Urinary bladder (tissue), 4 donors: ENCODE measurements around the gene TCEAL4. TPM values are rescaled to one million over a fixed set of nuclear protein-coding genes. Genes with fewer than 3 reads are reported as not detected.

Experiments
- DNase-seq: peaks from one replicate; pipeline ENCODE4 v3.0.0-alpha.2; 2015; ENCODE audit errors: extremely low spot score
- H3K27ac ChIP-seq: one replicate; pipeline ENCODE4 v1.5.1; 2013; ENCODE audit warnings: low read depth, mild to moderate bottlenecking, moderate library complexity
- H3K36me3 ChIP-seq: one replicate; pipeline ENCODE4 v1.6.1; 2013; ENCODE audit warnings: mild to moderate bottlenecking, moderate library complexity; ENCODE audit not compliant: insufficient read depth
- H3K4me1 ChIP-seq: one replicate; pipeline ENCODE4 v1.6.1; 2013; ENCODE audit warnings: mild to moderate bottlenecking, moderate library complexity; ENCODE audit not compliant: insufficient read depth
- H3K4me3 ChIP-seq: one replicate; pipeline ENCODE4 v1.5.1; 2013; ENCODE audit warnings: low read depth, low read length
- WGBS: extraction: QIAGEN DNeasy Blood & Tissue Kit; methylation state at CpG from one replicate; pipeline ENCODE4 v1.1.7; 2013; 5-methylcytosine and 5-hydroxymethylcytosine counted together
- polyA plus RNA-seq: library from polyadenylated mRNA; stranded (reverse); fragments of 200-250 nt; gene quantifications from one replicate; pipeline ENCODE4 v1.2.3, GENCODE V29; 2013
- total RNA-seq: library from RNA; depleted of rRNA; stranded (reverse); fragments of >200 nt; gene quantifications from one replicate; pipeline ENCODE4 v1.2.3, GENCODE V29; 2014
- donor health status: healthy with polysubstance abuse.
- donor health status: healthy.

The TCEAL4 gene
- 42.0 TPM for total RNA-seq
- polyA plus RNA-seq, result 620 TPM

DNA sequence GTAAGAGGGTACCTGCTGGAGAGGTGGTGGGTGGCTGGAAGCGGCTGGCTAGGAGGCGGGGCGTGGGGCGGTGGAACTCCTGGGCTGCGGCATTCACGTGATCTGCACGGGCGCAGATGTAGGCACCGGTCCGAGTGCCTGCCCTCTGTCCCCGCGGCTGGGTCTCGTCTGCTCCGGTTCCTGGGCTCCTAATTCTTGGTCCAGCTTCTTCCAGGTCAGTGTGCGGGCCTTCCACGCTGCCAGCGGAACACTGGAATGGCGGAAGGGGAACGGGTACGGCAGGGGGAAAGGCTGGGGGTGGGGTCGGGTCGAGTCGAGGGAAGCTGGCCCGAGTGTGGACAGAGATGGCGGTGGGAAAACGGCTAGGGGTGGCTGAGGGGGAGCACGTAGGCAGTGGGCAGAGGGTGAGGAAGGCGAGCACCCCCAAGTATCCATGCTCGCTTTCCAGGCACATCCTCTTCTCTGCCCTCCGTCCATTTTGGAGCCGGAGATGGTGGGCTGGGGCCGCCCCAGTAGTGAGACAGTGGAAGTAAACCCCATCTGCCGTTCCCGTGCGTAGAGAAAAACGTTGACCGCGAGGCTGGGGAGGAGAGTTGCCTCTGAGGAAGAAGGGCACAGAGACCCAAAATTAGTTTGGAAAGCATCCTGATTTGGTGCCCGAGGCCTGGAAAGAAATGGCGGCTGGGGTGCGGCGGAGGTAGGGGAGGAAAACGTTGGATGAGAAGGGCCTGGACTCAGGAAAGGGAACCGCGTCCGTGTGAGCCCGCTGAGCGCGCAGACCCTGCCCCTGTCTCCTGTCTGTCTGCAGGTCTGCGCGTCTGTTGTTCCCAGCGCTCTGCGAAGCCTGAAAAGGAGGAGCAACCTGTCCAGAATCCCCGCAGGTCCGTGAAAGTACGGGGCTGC is at the start of gene TCEAL4:
Gene TCEAL4, plus strand, starts transcription at position 105 of the 903 bp plus-strand sequence. CDS start 1,161 bp downstream, outside the sequence.
- H3K4me1 ChIP-seq, result no peaks in the 10 kb centered on the region
- no peak for DNase-seq
- H3K4me3 ChIP-seq, result peak within 1 kb of the TSS; percentile 82
- peak within 1 kb of the TSS; percentile 88 for H3K27ac ChIP-seq
- H3K36me3 ChIP-seq, result peaks cover 3% of the 10 kb centered on the region
- 1% methylated on average over 56 of the region's 56 CpGs for WGBS

DNA sequence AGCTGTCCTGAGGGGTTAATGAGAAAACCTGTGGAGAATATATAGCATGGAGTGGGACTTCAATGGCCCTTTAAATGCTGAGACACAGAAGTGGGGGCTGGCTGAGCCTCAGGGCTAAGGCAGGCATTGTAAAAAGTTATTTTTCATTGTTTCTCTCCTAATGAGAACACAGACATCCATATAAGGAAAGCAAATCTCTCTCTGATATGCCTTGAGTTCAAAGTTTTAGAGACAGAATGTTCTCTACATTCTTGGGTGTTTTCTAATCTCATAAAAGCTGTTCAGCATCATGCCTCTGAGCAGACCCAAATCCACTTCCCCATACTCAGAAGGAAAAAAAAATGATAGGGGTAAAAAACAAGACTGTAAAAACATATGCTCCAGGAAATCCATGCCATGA is 49.2 kb upstream of the TCEAL4 start:
- Histone ChIP-seq H3K4me3 (no peak overlapping the region), H3K27ac (peak overlapping the region; percentile 73), H3K4me1 (no peaks in the 10 kb centered on the region), H3K36me3 (no peaks in the 10 kb centered on the region)
- DNase-seq, result no peak

DNA sequence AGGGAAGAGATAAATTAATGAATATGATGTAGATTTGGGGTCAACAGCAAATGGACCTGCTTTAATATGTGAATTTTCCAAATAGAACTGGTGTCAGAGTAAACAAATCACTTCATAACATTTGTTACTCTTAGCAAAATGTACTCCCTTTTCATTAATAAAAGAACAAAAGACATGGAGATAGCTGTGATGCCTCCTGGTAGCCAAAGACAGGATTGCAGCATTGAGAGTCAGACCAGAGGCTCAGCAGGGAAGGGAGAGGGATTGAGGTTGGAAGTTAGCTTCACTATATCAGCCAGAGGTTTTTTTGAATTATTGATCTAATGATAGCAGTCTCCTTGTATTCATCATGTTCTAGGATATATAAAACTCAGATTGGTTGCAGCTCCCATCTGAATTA is 48.6 kb upstream of the TCEAL4 start:
- DNase-seq, result no peak
- Histone ChIP-seq H3K36me3 (no peaks in the 10 kb centered on the region), H3K4me3 (no peak overlapping the region), H3K27ac (peak overlapping the region; percentile 73), H3K4me1 (no peaks in the 10 kb centered on the region)

DNA sequence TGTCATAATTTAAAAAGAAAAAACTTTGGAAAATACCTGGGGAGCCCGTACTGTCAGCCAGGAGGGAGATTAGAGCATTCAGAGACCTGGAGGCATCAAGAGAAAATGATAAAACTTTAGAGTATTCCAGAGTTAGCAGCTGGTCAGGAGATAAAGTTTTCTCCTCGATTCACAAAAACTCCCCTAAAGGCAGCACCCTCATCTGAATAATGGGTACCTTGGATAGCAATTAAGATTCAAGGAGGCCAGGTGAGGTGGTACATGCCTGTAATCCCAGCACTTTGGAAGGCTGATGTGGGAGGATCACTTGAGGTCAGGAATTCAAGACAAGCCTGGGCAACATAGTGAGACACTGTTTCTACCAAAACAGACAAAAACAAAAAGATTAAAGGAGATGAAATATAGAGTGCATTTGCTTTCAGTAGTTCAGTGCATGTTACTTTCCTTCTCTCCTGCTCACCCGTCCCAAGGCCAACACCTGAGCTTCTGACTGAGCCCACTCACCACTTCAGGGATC is 47.4 kb upstream of the TCEAL4 start:
- Histone ChIP-seq H3K27ac (peak overlapping the region; percentile 64), H3K36me3 (no peaks in the 10 kb centered on the region), H3K4me1 (no peaks in the 10 kb centered on the region), H3K4me3 (no peak overlapping the region)
- WGBS, result 78% methylated on average over 3 of the region's 3 CpGs
- DNase-seq, result no peak

DNA sequence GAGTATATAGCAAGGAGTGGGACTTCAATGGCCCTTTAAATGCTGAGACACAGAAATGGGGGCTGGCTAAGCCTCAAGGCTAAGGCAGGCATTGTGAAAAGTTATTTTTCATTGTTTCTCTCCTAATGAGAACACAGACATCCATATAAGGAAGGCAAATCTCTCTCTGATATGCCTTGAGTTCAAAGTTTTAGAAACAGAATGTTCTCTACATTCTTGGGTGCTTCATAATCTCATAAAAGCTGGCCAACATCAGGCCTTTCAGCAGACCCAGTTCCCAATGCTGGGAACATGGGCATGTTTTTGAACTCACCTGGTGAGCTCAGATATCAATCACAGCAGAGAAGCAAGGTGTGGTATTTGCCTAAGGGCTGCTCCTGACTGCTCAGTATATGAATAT is 46.6 kb upstream of the TCEAL4 start:
- Histone ChIP-seq H3K27ac (peak overlapping the region; percentile 43), H3K4me3 (no peak overlapping the region), H3K4me1 (no peaks in the 10 kb centered on the region), H3K36me3 (no peaks in the 10 kb centered on the region)
- no peak for DNase-seq

DNA sequence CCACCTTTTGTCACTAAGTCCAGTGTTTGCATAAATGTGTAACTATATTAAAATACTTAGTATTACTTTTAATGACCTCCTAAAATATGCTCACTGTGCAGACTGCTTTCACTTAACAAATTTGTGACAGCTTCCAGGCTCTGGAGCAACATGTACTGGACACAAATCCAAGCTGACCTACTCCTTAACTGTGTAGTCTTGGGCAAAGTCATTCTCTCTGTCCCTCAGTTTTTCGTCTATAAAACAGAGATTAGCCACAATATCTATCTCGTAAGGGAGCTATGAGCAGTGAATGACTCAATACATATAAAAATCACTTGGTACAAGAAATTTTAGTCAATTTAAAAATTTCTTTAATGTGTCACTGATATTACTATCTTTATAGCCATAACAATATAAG is 45.6 kb upstream of the TCEAL4 start:
- Histone ChIP-seq H3K4me1 (no peaks in the 10 kb centered on the region), H3K27ac (peak overlapping the region; percentile 38), H3K4me3 (no peak overlapping the region), H3K36me3 (no peaks in the 10 kb centered on the region)
- no peak for DNase-seq
- 34% methylated on average over 2 of the region's 2 CpGs for WGBS

DNA sequence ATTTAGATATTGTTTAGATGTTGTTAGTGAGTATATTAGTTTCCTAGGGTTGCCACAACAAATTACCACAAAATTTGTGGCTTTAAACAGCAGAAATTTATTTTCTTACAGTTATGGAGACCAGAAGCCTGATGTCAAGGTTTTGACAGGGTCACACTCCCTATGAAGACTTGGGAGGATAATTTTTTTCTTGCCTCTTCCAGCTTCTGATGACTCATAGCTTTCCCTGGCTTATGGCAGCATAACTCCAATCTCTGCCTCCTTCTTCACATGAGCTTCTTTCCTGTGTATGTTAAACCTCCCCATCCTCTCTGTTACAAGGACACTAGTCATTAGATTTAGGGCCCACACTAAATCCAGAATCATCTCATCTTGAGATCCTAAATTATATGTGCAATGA is 45.2 kb upstream of the TCEAL4 start:
- DNase-seq, result no peak
- Histone ChIP-seq H3K4me3 (no peak overlapping the region), H3K27ac (no peak overlapping the region), H3K36me3 (no peaks in the 10 kb centered on the region), H3K4me1 (no peaks in the 10 kb centered on the region)

DNA sequence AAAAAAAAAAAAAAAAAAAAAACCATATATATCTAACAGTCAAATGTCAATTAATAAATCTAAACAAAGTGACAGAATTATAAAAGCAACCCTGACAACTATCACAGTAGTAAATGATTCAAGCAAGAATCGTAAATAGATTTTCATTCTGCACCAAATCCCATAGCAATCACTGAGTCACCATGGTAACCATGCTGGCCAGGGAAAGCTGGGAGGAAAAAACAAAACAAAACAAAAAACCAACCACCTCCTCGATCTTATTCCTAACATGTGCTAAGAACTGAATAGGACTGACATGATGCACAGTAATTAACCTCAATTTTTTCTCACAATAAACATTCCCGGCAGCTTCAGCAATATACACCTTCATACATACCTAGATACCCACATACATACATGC is 35.4 kb upstream of the TCEAL4 start:
- no peak overlapping the region for H3K27ac ChIP-seq
- H3K36me3 ChIP-seq, result no peaks in the 10 kb centered on the region
- no peaks in the 10 kb centered on the region for H3K4me1 ChIP-seq
- no peak for DNase-seq
- WGBS, result 56% methylated on average over 3 of the region's 3 CpGs
- H3K4me3 ChIP-seq, result no peak overlapping the region

DNA sequence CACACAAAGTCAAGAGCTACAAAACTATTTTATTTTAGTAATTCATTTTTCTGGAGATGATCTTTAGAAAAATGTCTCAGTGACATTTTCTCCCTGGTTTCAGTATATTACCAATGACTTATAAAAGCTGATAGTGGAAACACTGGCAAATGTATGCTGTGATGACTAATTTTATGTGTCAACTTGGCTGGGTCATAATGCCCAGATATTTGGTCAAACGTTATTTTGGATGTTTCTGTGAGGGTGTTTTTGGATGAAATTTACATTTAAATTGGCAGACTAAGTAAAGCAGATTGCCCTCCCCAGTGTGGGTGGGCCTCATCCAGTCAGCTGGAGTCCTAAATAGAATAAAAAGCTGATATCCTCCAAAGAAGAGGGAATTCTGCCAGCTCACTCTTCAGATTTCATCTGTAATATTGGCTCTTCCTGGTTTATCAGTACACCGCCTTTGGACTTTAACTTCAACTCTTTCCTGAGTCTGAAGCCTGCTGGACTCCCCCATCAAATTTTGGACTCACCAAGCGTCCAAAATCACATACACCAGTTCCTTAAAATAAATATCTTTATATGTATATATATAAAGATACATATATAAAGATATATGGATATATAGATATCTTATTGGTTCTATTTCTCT is 34.8 kb upstream of the TCEAL4 start:
- no peaks in the 10 kb centered on the region for H3K4me1 ChIP-seq
- H3K4me3 ChIP-seq, result no peak overlapping the region
- H3K36me3 ChIP-seq, result no peaks in the 10 kb centered on the region
- no peak for DNase-seq
- 52% methylated on average over 3 of the region's 3 CpGs for WGBS
- no peak overlapping the region for H3K27ac ChIP-seq

DNA sequence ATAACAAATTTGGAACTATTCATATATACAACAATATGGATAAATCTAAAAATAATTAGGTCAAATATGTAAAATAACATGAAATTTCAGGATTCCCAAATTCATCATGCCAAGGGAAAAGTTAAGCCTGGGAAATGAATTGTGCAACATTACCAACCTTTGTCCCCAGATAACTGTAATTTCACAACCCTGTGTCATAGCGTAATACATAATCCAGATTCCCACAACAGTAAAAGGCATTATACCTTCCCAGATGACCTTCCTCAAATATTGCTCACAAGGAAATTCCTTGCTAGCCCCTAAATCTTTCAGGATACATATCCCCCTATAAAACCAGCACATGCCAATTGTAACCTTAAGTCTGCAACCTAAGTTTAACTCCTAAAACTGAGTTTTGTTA is 33.1 kb upstream of the TCEAL4 start:
- Histone ChIP-seq H3K4me1 (no peaks in the 10 kb centered on the region), H3K36me3 (no peaks in the 10 kb centered on the region), H3K4me3 (no peak overlapping the region), H3K27ac (no peak overlapping the region)
- WGBS, result 91% methylated on average over 1 of the region's 1 CpG
- DNase-seq, result no peak

DNA sequence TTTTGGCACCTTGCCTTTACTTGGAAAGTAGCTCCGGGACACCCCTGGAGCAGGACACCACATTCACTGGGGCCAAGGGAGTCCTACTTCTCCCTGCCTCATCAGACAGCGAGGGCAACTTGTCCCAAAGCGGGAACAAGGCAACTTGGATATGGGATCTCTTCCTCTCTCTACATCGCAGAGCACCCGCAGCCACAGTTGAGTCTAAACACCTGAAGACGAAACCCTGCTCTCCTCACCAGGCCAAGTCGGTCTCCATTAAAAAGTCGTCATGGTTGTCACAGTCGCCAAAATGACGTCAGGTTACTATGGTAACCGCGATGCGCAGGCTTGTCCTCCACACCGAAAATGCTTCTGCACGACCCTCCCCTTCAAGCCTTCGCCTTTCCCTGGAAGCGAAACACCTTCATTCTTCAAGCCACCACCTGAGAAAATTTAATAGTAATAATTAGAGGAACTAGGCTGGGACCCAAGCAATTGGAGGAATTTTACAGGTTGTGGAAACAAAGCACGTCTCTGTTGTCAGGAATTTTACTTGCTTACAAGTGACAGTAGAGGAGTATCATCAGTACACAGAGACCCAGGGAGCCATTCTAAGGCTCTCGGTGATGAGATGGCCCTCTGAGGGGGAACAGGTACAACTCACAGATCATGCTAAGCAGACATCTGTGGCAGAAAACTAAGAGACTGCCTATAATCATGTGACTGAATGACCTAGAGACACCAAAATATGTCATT is 30.5 kb upstream of the TCEAL4 start:
- 9% methylated on average over 19 of the region's 19 CpGs for WGBS
- H3K4me1 ChIP-seq, result no peaks in the 10 kb centered on the region
- peak; percentile 60 for DNase-seq
- H3K27ac ChIP-seq, result no peak overlapping the region
- H3K4me3 ChIP-seq, result peak overlapping the region; percentile 23
- H3K36me3 ChIP-seq, result no peaks in the 10 kb centered on the region

DNA sequence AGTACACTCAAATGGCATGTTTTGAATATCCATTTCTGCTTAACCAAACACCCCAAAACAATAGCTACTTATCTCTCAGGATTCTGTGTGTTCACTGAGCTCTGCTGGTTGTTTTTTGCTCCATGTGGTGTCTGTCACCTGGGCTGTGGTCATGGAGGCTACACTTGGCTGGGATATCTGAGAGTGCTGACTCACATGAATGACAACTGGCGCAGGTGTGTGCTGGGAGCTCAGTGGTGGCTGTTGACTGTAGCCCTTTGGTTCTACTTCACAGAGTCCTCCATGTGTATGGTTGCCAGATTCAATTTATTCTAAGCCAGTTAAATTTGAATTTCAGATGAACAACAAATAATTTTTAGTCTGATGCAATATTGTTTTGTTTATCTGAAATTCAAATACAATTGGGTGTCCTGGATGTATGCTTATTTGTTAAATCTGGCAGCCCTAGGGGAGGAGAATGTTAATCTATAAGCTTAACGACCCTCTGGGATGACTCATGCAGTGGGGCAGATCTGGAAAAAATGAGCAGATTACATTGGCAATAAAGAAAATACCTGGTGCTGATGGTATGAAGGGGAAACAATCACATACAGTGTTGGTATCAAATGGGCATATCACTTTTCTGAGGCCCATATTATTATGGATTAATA is 28.2 kb upstream of the TCEAL4 start:
- no peak for DNase-seq
- Histone ChIP-seq H3K36me3 (no peaks in the 10 kb centered on the region), H3K27ac (no peak overlapping the region), H3K4me1 (no peaks in the 10 kb centered on the region), H3K4me3 (no peak overlapping the region)
- 57% methylated on average over 2 of the region's 2 CpGs for WGBS

DNA sequence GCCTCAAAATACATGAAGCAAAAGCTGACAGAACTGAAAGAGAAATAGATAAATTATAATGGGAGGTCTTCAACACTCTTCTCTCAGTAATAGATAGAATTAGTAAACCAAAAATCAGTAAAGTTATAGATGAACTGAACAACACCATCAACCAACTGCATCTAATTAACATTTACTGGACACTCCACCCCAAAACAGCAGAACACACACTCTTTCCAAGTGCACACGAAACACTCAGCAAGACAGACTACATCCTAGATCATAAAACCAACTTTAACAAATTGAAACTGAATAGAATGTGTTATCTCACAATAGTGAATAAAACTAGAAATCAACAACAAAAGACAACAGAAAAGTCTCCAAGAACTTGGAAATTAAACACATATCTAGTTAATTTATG is 25.1 kb upstream of the TCEAL4 start:
- no peak for DNase-seq
- Histone ChIP-seq H3K27ac (no peak overlapping the region), H3K36me3 (no peaks in the 10 kb centered on the region), H3K4me3 (no peak overlapping the region), H3K4me1 (no peaks in the 10 kb centered on the region)
- WGBS, result 63% methylated on average over 1 of the region's 1 CpG
